Stomach (tissue), 4 donors: ENCODE results near the gene TRIP13.

ENCODE experiments used
- POLR2A ChIP-seq, 4 donors: fragments of 450-650 bp; IDR thresholded peaks; one replicate each; pipeline ENCODE4 v1.6.1; 2016; ENCODE audit warnings: antibody characterized with exemption in 4 of 4, control low read depth in 2 of 4, mild to moderate bottlenecking in 1 of 4, moderate library complexity in 1 of 4
- POLR2AphosphoS5 ChIP-seq, 3 donors: sonication (generic); formaldehyde crosslinking; IDR thresholded peaks; one replicate each; pipeline ENCODE4 v1.6.1; 2016; ENCODE audit warnings: antibody characterized with exemption in 3 of 3
- TF ChIP-seq, protein P1 (sequence below), 7 experiments: fragments of 450-650 bp in 4 of 7; fragments of 200-600 bp in 3 of 7; sonication (generic) in 3 of 7; IDR thresholded peaks; one replicate each; pipeline ENCODE4 v1.5.1; 2016 to 2019; ENCODE audit warnings: antibody characterized with exemption in 7 of 7, control low read depth in 2 of 7, mild to moderate bottlenecking in 1 of 7

GRCh38 chr5:886716-887325 is 5.9 kb upstream of the TRIP13 start:
- TF ChIP-seq, protein P1, sequence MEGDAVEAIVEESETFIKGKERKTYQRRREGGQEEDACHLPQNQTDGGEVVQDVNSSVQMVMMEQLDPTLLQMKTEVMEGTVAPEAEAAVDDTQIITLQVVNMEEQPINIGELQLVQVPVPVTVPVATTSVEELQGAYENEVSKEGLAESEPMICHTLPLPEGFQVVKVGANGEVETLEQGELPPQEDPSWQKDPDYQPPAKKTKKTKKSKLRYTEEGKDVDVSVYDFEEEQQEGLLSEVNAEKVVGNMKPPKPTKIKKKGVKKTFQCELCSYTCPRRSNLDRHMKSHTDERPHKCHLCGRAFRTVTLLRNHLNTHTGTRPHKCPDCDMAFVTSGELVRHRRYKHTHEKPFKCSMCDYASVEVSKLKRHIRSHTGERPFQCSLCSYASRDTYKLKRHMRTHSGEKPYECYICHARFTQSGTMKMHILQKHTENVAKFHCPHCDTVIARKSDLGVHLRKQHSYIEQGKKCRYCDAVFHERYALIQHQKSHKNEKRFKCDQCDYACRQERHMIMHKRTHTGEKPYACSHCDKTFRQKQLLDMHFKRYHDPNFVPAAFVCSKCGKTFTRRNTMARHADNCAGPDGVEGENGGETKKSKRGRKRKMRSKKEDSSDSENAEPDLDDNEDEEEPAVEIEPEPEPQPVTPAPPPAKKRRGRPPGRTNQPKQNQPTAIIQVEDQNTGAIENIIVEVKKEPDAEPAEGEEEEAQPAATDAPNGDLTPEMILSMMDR (IDR thresholded peaks at IDR 0.05) = no peak
- TF ChIP-seq POLR2AphosphoS5 (IDR thresholded peaks at IDR 0.05) (no peak), POLR2A (IDR thresholded peaks at IDR 0.05) (no peak)
